G401 (cell line): ENCODE measurements around the gene KCNJ4. TPM values are rescaled to one million over a fixed set of nuclear protein-coding genes. Genes with fewer than 3 reads are reported as not detected.
"Not testable (repeated sequence)": the region's sequence is repeated elsewhere in the genome, so short reads cannot be mapped to it uniquely, and the experiment has no call there.

Experiments
- DNase-seq: peaks from one replicate; pipeline ENCODE4 v3.0.0-alpha.2; 2015; ENCODE audit warnings: low spot score
- in situ Hi-C: cut with HindIII; loops from 2 replicates; pipeline ENCODE4 v1.10.0; 2016; ENCODE audit warnings: low sequenced_read_pairs, mixed read lengths
- total RNA-seq: library from RNA; depleted of rRNA; stranded (reverse); fragments of >200 nt; shearing (Covaris generic); gene quantifications from 2 replicates; pipeline ENCODE4 v1.2.3, GENCODE V29; 2014; rRNA removed

KCNJ4 gene
- total RNA-seq, 1 experiment from 2014 or later: 37.9 TPM

DNA sequence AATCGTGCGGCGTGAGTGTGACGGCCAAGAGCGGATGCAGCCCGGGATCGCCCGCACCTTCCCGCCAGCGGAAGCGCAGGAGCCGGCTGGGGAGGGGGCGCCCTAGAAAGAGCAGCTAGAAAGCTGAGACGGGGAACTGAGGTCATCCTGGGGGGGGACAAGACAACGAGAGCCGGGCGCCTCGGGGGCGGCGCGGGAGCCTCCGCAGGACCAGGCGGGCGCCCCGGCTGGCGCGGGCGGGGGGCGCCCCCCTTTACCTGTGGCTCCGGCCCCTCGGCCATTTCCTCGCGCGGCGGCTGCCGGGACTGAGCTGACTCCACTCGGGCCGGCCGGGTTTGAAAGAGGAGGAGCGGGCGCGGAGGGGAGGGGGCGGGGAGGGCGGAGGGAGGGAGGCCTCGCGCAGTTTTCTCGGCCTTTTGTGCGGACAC, 56.8 kb downstream of the KCNJ4 start:
- peak; percentile 37 for DNase-seq
- in situ Hi-C loops: not testable (repeated sequence)

DNA sequence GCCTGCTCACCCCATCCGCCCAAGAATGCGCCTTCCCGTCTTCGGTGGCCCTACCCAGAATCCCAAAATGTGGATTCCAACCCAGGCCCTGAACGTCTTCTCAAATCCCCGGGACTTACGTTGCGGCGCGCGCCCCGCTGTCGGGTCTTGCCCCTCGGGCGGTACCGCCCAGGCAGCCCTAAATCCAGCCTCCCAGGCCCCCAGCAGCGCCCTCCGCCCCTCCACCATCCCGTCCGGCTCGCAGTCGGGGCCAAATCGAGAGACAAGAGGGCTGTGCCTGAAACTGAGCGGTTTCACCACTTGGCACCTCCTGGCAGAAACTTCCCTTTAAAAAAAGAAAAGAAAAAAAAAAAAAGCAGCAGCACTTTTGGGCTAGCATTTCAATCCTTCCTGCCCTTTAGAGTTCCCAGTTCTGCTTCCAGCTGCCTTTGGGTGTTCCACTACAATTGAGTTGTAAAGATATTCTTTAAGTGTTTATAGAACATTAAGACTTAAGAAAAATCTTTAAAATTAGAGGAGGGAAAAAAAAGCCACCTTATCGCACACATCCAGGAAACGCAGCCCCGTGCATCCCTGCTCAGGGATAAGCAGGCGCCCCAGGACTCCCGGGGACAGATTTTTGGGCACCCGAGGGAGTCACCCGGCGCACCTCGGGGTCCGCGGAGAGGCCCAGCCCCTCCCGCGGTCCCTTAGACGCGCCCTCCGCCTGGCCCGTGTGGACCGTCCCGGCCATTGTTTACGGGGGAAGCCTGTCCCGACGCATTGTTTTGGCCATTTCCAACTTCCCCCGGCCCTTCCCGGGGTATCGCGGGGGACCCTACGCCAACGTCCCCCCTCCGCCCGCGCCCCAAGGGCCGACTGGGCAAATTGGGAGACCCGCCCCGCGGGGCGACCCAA, 57.6 kb downstream of the KCNJ4 start:
- in situ Hi-C loops: no loop called here
- DNase-seq: no peak

GRCh38 chr22:38396440-38397069, 58.4 kb downstream of the KCNJ4 start:
- in situ Hi-C loops: not testable (repeated sequence)

DNA sequence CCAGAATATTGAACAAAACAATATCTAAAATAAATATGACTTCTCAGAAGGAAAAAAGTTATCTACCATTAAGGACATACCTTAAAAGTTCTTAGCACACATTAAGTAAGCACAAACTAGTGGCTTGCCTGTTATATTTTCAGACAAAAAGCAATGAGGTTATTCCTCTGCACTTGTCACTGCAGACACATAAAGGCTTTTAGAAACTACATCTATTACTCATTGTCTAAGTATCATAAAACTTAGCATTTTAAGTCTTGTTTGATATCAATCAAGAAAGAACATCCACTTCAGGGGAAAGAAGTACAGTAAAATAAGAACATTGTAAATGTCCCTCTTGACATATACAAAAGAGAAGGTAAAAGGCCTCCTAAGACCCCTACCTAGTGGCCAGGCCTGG, 59.1 kb downstream of the KCNJ4 start:
- DNase-seq, in situ Hi-C loops: not testable (repeated sequence)

More at GRCh38 chr22:38396440-38397069, 58.4 kb downstream of the KCNJ4 start:
- DNase-seq: not testable (repeated sequence)

DNA sequence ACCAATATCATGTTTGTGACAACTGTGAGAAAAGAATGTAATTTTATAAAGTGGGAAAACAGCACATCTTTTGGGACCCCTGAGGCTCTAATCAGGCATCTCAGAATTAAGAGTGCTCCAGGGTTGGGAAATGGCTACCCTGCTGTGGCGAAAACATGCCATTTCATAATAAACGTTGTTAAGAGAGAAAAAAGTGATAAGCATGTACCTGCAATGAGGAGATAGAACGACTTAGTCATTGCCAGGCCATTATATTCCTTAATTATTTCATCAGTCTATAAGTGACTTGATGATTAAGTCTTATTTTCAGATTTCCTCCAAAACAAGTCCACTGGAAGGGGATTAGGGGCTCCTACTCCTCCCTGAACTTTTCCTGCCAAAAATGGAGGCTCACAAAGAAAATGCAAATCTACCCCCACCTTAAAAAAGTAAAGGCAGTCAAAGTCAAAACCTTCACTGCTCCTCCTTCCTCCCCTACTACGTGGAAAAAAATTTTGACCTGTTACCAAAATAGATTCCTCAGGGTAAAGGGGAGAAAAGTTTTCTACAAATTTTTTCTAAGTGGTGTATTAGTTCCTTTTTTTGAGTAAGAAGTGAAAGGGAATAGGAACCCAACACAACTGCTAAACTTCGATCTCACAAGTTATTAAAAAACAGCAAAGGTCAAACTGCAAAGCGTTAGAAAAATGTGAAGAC, 59.9 kb downstream of the KCNJ4 start:
- in situ Hi-C loops, DNase-seq: not testable (repeated sequence)

DNA sequence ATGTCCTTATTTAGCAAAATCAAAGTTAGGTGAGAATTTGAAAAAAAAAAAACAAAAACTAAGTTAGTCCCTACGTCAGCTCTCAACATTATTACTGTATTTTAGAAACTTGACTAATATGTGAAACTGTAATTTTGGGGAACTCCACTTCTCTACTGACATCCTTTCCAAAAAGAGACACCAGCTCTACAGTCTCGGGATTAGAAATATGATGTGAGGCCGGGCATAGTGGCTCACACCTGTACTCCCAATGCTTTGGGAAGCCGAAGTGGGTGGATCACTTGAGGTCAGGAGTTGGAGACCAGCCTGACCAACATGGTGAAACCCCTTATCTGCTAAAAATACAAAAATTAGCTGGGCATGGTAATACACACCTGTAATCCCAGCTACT, 65.6 kb downstream of the KCNJ4 start:
- DNase-seq, in situ Hi-C loops: not testable (repeated sequence)

GRCh38 chr22:38388506-38389427, 66.2 kb downstream of the KCNJ4 start:
- in situ Hi-C loops: not testable (repeated sequence)

DNA sequence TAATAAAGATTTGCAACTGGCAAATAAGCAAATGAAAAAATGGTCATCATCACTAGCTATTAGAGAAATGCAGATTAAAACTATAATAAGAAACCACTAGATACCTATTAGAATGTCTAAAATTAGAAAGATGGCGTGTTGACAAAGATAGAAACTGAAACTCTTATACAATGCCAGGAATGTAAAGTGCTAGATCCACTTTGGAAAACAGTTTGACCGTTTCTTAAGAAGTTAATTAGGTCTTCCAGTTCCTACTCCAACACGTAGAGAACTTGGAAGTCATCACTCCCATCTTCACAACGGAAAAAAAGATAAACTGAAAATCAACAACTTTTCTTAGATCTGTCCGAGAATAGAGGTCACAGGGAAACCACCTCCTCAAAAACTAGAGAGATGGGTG, 68.1 kb downstream of the KCNJ4 start:
- in situ Hi-C loops, DNase-seq: not testable (repeated sequence)

More at GRCh38 chr22:38388506-38389427, 66.2 kb downstream of the KCNJ4 start:
- not testable (repeated sequence) for DNase-seq

DNA sequence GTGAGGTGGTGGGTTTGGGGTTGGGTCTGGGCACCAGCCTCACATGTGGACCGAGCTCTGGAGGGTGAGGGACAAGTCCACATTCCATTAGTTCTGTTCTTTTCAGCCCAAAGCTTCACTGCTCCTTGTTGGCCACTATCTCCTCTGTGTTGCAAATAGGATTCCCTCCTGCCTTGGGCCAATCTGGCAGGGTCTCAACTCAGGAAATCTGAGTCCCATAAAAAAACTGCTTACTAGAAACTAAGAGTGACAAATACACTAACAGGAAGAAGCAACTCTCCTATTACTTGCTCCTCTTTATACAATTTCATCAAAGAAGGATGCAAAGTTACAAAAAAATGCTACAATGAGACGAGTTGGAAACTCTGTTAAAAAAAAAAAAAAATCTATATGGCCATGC, 71.6 kb downstream of the KCNJ4 start:
- DNase-seq: no peak
- in situ Hi-C loops: no loop called here

- DNase-seq, in situ Hi-C loops: not testable (repeated sequence)
Measured at GRCh38 chr22:38381371-38381770, 73.6 kb downstream of the KCNJ4 start.

Other genes with a start within 250 kb of the KCNJ4 start
- 16.2 and 20.5 TPM in 2 replicates for gene TMEM184B, start 182.2 kb downstream of the KCNJ4 start, total RNA-seq
- gene CSNK1E, start 137.8 kb downstream of the KCNJ4 start, total RNA-seq: 94.4 and 129 TPM in 2 replicates
- gene KDELR3, start 12.9 kb upstream of the KCNJ4 start, total RNA-seq: 3.9 and 6.7 TPM in 2 replicates
- 531 and 580 TPM in 2 replicates for gene DDX17, start 51.1 kb upstream of the KCNJ4 start, total RNA-seq
- gene DMC1, start 115.0 kb upstream of the KCNJ4 start, total RNA-seq: 4.0 and 107 TPM in 2 replicates
- gene FAM227A, start 201.2 kb upstream of the KCNJ4 start, total RNA-seq: 0.37 and 0.41 TPM in 2 replicates
- gene CBY1, start 201.4 kb upstream of the KCNJ4 start, total RNA-seq: 34.2 and 47.6 TPM in 2 replicates
- gene TOMM22, start 226.8 kb upstream of the KCNJ4 start, total RNA-seq: 131 and 138 TPM in 2 replicates
- gene JOSD1, start 245.7 kb upstream of the KCNJ4 start, total RNA-seq: 33.3 and 41.4 TPM in 2 replicates